HepG2 (cell line): ENCODE results near the gene HEXD. TPM values are rescaled to one million over a fixed set of nuclear protein-coding genes. Genes with fewer than 3 reads are reported as not detected.

ENCODE experiments used
- ARID2 ChIP-seq: sonication (generic); formaldehyde crosslinking; IDR thresholded peaks from 2 replicates; pipeline ENCODE4 v1.8.1; 2022; ENCODE audit warnings: mild to moderate bottlenecking, missing genetic modification reagents, borderline replicate concordance
- EP300 ChIP-seq, 3 experiments: sonication (generic) in 1 of 3; formaldehyde crosslinking in 1 of 3; IDR thresholded peaks; 2 replicates each; pipeline versions ENCODE4 v1.5.1 to v1.6.1; 2011 to 2020; ENCODE audit warnings: low read depth in 2 of 3, low read length in 2 of 3, borderline replicate concordance in 1 of 3, improper control_type of control experiment in 1 of 3, mild to moderate bottlenecking in 1 of 3, missing genetic modification reagents in 1 of 3, moderate library complexity in 1 of 3
- GABPA ChIP-seq, 2 experiments: IDR thresholded peaks; 2 replicates each; pipeline ENCODE4 v1.6.1; 2011 to 2016; ENCODE audit warnings: low read depth in 2 of 2, low read length in 1 of 2, missing biosample characterization in 1 of 2, missing genetic modification characterization in 1 of 2
- KLF11 ChIP-seq: IDR thresholded peaks from 2 replicates; pipeline ENCODE4 v1.6.1; 2016; ENCODE audit warnings: missing compliant biosample characterization
- KLF6 ChIP-seq: IDR thresholded peaks from 2 replicates; pipeline ENCODE4 v1.8.0; 2016; ENCODE audit warnings: missing biosample characterization, missing genetic modification reagents
- MAFK ChIP-seq, 2 experiments: IDR thresholded peaks in 1 of 2; conservative IDR thresholded peaks in 1 of 2; 2 replicates each; pipeline ENCODE4 v1.6.1; 2011; ENCODE audit warnings: improper control_type of control experiment in 2 of 2, low read length in 2 of 2
- MIER3 ChIP-seq: IDR thresholded peaks from 2 replicates; pipeline ENCODE4 v1.6.1; 2016; ENCODE audit warnings: missing compliant biosample characterization, borderline replicate concordance
- NCOA1 ChIP-seq: sonication (generic); formaldehyde crosslinking; IDR thresholded peaks from 2 replicates; pipeline ENCODE4 v1.9.0; 2021; ENCODE audit warnings: missing genetic modification reagents
- RARA ChIP-seq: IDR thresholded peaks from 2 replicates; pipeline ENCODE4 v1.6.1; 2016; ENCODE audit warnings: missing genetic modification reagents, missing compliant biosample characterization
- RBAK ChIP-seq: sonication (generic); formaldehyde crosslinking; IDR thresholded peaks from 2 replicates; pipeline ENCODE4 v1.5.1; 2020; ENCODE audit warnings: mild to moderate bottlenecking, missing genetic modification reagents
- RFXANK ChIP-seq: IDR thresholded peaks from 2 replicates; pipeline ENCODE4 v1.6.1; 2016
- SRF ChIP-seq: IDR thresholded peaks from 2 replicates; pipeline ENCODE4 v1.6.1; 2011; ENCODE audit warnings: mild to moderate bottlenecking, low read depth, low read length, moderate library complexity
- XBP1 ChIP-seq: sonication (generic); formaldehyde crosslinking; IDR thresholded peaks from 2 replicates; pipeline ENCODE4 v1.5.0; 2020; ENCODE audit warnings: missing genetic modification reagents
- ZBTB8A ChIP-seq: sonication (generic); formaldehyde crosslinking; IDR thresholded peaks from 2 replicates; pipeline ENCODE4 v1.4.0; 2020; ENCODE audit warnings: mild to moderate bottlenecking, low read depth, missing genetic modification reagents, borderline replicate concordance
- ZFX ChIP-seq: sonication (generic); formaldehyde crosslinking; IDR thresholded peaks from 2 replicates; pipeline ENCODE4 v1.4.0; 2020; ENCODE audit warnings: mild to moderate bottlenecking, low read depth, missing genetic modification reagents, moderate library complexity
- ZFY ChIP-seq: sonication (generic); formaldehyde crosslinking; IDR thresholded peaks from 2 replicates; pipeline ENCODE4 v1.4.0; 2020; ENCODE audit warnings: missing genetic modification reagents
- ZMYM2 ChIP-seq: sonication (generic); formaldehyde crosslinking; IDR thresholded peaks from 2 replicates; pipeline ENCODE4 v1.8.0; 2022; ENCODE audit warnings: mild to moderate bottlenecking, missing genetic modification reagents
- ZNF143 ChIP-seq: sonication (generic); formaldehyde crosslinking; IDR thresholded peaks from 2 replicates; pipeline ENCODE4 v1.4.0; 2020; ENCODE audit warnings: missing genetic modification reagents
- ZNF263 ChIP-seq: sonication (generic); formaldehyde crosslinking; IDR thresholded peaks from 2 replicates; pipeline ENCODE4 v1.4.0; 2020; ENCODE audit warnings: missing genetic modification reagents
- ZNF292 ChIP-seq: sonication (generic); formaldehyde crosslinking; IDR thresholded peaks from 2 replicates; pipeline ENCODE4 v1.8.1; 2022; ENCODE audit warnings: mild to moderate bottlenecking, low read depth, missing genetic modification reagents, borderline replicate concordance
- ZNF44 ChIP-seq: sonication (generic); formaldehyde crosslinking; IDR thresholded peaks from 2 replicates; pipeline ENCODE4 v1.5.1; 2020; ENCODE audit warnings: mild to moderate bottlenecking, missing genetic modification reagents
- ZNF550 ChIP-seq: sonication (generic); formaldehyde crosslinking; IDR thresholded peaks from 2 replicates; pipeline ENCODE4 v1.4.0; 2020; ENCODE audit warnings: mild to moderate bottlenecking, missing genetic modification reagents, borderline replicate concordance
- ZNF720 ChIP-seq: sonication (generic); formaldehyde crosslinking; IDR thresholded peaks from 2 replicates; pipeline ENCODE4 v1.4.0; 2020; ENCODE audit warnings: missing genetic modification reagents
- polyA plus RNA-seq, 8 experiments: library from polyadenylated mRNA; depleted of rRNA in 3 of 8; stranded (reverse) in 7 of 8; unstranded in 1 of 8; fragments of >200 nt; fragmentation: Illumina TruSeq in 4 of 8; extraction: Trizol in 4 of 8; gene quantifications; 2 replicates each; pipeline versions ENCODE4 v1.2.1 to v1.2.3, GENCODE V29; 2011 to 2016; ENCODE audit warnings: low read depth in 4 of 8, missing spikeins in 1 of 8, mixed read lengths in 1 of 8; ENCODE audit not compliant: insufficient read depth in 1 of 8
- total RNA-seq, 5 experiments: library from RNA; depleted of rRNA; stranded (reverse); fragments of >200 nt; fragmentation: Illumina TruSeq; extraction: Trizol; gene quantifications; 2 replicates each; pipeline ENCODE4 v1.2.3, GENCODE V29; 2016; ENCODE audit warnings: low read depth in 1 of 5
- TF ChIP-seq, protein P1 (sequence below): sonication (generic); formaldehyde crosslinking; IDR thresholded peaks from 2 replicates; pipeline ENCODE4 v1.9.0; 2021; ENCODE audit warnings: missing genetic modification reagents, borderline replicate concordance

HEXD gene
- total and polyA plus RNA-seq, 2 of the 13 experiments (the other 11 are each of a cell fraction or from before 2014, with no cell fraction given), result 22.3 to 41.8 TPM

- TF ChIP-seq, protein P1, sequence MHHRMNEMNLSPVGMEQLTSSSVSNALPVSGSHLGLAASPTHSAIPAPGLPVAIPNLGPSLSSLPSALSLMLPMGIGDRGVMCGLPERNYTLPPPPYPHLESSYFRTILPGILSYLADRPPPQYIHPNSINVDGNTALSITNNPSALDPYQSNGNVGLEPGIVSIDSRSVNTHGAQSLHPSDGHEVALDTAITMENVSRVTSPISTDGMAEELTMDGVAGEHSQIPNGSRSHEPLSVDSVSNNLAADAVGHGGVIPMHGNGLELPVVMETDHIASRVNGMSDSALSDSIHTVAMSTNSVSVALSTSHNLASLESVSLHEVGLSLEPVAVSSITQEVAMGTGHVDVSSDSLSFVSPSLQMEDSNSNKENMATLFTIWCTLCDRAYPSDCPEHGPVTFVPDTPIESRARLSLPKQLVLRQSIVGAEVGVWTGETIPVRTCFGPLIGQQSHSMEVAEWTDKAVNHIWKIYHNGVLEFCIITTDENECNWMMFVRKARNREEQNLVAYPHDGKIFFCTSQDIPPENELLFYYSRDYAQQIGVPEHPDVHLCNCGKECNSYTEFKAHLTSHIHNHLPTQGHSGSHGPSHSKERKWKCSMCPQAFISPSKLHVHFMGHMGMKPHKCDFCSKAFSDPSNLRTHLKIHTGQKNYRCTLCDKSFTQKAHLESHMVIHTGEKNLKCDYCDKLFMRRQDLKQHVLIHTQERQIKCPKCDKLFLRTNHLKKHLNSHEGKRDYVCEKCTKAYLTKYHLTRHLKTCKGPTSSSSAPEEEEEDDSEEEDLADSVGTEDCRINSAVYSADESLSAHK (CRISPR knock-in tag), result no peak
- TF ChIP-seq RARA (CRISPR knock-in tag) (peak; percentile 62), ZNF292 (CRISPR knock-in tag) (no peak; the same call in 1 of the 2 replicates), RFXANK (CRISPR knock-in tag) (no peak), ZNF44 (no peak), KLF11 (CRISPR knock-in tag) (no peak), MIER3 (CRISPR knock-in tag) (no peak; the same call in 1 of the 2 replicates), NCOA1 (no peak), ARID2 (CRISPR knock-in tag) (no peak), SRF (no peak), KLF6 (CRISPR knock-in tag) (0 out of 2 replicates have a peak, but pooled peaks have one; percentile 34), RBAK (CRISPR knock-in tag) (no peak), ZNF263 (CRISPR knock-in tag) (peak; percentile 45; the same call in 1 of the 2 replicates), GABPA (IDR thresholded peaks at IDR 0.05; ENCODE audit: low read depth, low read length) (no peak), GABPA (CRISPR knock-in tag; IDR thresholded peaks at IDR 0.05; ENCODE audit: low read depth) (no peak), EP300 (IDR thresholded peaks at IDR 0.05; ENCODE audit: low read depth in 2 of 2, low read length in 2 of 2) (peak in 1 of 2 experiments; percentile 18; a peak in 1 of 4 replicates), EP300 (CRISPR knock-in tag; IDR thresholded peaks at IDR 0.05; ENCODE audit: borderline replicate concordance) (peak; percentile 46; the same call in 1 of the 2 replicates), MAFK (conservative IDR thresholded peaks at IDR 0.05 in 1 of 2, IDR thresholded peaks at IDR 0.05 in 1 of 2; ENCODE audit: low read length in 2 of 2) (no peak), ZNF550 (CRISPR knock-in tag) (no peak), XBP1 (no peak), ZFX (CRISPR knock-in tag) (peak; percentile 69; the same call in 1 of the 2 replicates), ZNF720 (CRISPR knock-in tag) (no peak), ZMYM2 (CRISPR knock-in tag) (no peak), ZNF143 (CRISPR knock-in tag) (no peak), ZBTB8A (CRISPR knock-in tag) (no peak), ZFY (0 out of 2 replicates have a peak, but pooled peaks have one; percentile 54)
These were observed 43.8 kb downstream of the HEXD start (continued) for GRCh38 chr17:82461827-82462524.
